WERI-Rb-1 (cell line): Measurements from ENCODE around the gene SULT6B1.
"Not testable (repeated sequence)": the region's sequence is repeated elsewhere in the genome, so short reads cannot be mapped to it uniquely, and the experiment has no call there.

ENCODE experiments used
- DNase-seq: peaks from one replicate; pipeline ENCODE4 v3.0.0-alpha.2; 2020
- H3K27ac ChIP-seq: fragments of 250-450 bp; sonication (Bioruptor Pico); 2 replicates; pipeline ENCODE4 v1.5.1; 2020; ENCODE audit warnings: mild to moderate bottlenecking, moderate library complexity
- H3K27me3 ChIP-seq: fragments of 250-450 bp; sonication (Bioruptor Pico); 2 replicates; pipeline ENCODE4 v1.5.1; 2021; ENCODE audit warnings: mild to moderate bottlenecking, low read depth, moderate library complexity; ENCODE audit not compliant: insufficient read depth, severe bottlenecking
- H3K36me3 ChIP-seq: fragments of 250-450 bp; sonication (Bioruptor Pico); 2 replicates; pipeline ENCODE4 v1.5.1; 2020; ENCODE audit warnings: mild to moderate bottlenecking, moderate library complexity
- H3K4me3 ChIP-seq: 2 replicates; pipeline ENCODE4 v1.5.1; 2011; ENCODE audit warnings: low read depth, mild to moderate bottlenecking, control low read depth, low read length
- H3K9me3 ChIP-seq: fragments of 250-450 bp; sonication (Bioruptor Pico); 2 replicates; pipeline ENCODE4 v1.5.1; 2021; ENCODE audit warnings: mild to moderate bottlenecking, moderate library complexity; ENCODE audit not compliant: severe bottlenecking
- CTCF ChIP-seq: IDR thresholded peaks from 2 replicates; pipeline ENCODE4 v1.5.1; 2011; ENCODE audit warnings: low read depth, mild to moderate bottlenecking, control low read depth, inconsistent platforms, low read length

Gene SULT6B1

DNA sequence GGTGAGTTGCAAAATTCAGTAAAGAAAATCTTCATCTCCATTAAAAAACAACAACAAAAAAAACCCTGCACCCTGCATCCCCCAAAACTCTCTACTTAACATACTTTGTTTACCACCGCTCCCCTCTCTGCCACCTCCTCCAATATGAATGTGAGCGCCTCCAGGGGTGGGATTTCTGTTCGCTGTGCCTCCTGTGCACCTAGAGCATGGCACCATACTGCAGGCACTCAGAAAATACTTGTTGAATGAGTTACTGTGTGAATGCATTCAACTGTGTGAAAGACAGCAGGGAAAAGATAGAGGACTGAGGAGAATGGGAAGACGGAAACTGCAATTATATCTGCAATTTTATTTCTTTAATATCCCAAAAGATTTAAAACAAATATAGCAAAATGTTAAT lies 38.4 kb upstream of the SULT6B1 start:
- peaks cover 73% of the 10 kb centered on the region for H3K36me3 ChIP-seq
- no peaks in the 10 kb centered on the region for H3K27me3 ChIP-seq
- H3K9me3 ChIP-seq = no peaks in the 10 kb centered on the region
- no peak overlapping the region for H3K4me3 ChIP-seq
- H3K27ac ChIP-seq = peak overlapping the region; percentile 16
- no peak for TF ChIP-seq CTCF
- DNase-seq = no peak

- H3K9me3 ChIP-seq, H3K4me3 ChIP-seq, H3K27me3 ChIP-seq, DNase-seq: not testable (repeated sequence)
- Histone ChIP-seq H3K36me3 (peaks cover 81% of the 10 kb centered on the region), H3K27ac (peak overlapping the region; percentile 64)
Observed at GRCh38 chr2:37225129-37225528, 36.7 kb upstream of the SULT6B1 start.

DNA sequence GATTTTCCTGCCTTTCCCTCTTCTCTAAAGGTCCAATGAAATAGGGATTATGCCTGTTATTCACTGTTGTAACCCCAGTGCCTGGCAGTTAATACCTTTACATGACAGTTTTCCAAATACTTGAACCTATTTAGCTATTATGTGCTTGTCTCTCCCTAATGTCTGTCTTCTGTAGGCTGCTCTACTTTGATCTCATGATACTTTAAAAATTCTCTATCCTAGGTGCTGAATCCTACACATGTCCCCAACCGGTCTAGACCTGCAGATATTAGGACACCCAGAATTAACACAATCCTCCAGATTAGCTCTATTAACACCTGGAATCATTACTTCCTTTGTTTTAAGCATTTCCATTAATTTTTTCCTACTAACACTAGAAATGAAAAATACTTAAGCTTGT lies 35.6 kb upstream of the SULT6B1 start:
- Histone ChIP-seq H3K4me3 (no peak overlapping the region), H3K9me3 (no peaks in the 10 kb centered on the region)

GRCh38 chr2:37223131-37223530 lies 34.7 kb upstream of the SULT6B1 start:
- Histone ChIP-seq H3K27me3 (no peaks in the 10 kb centered on the region), H3K4me3 (no peak overlapping the region), H3K9me3 (no peaks in the 10 kb centered on the region), H3K27ac (no peak overlapping the region), H3K36me3 (peaks cover 81% of the 10 kb centered on the region)
- no peak for DNase-seq
- no peak for TF ChIP-seq CTCF

More for the DNA sequence above, 35.6 kb upstream of the SULT6B1 start:
- DNase-seq = no peak
- H3K36me3 ChIP-seq = peaks cover 81% of the 10 kb centered on the region
- H3K27me3 ChIP-seq = no peaks in the 10 kb centered on the region
- TF ChIP-seq CTCF = no peak
- H3K27ac ChIP-seq = no peak overlapping the region

- no peak for DNase-seq
- H3K27ac ChIP-seq = no peak overlapping the region
- TF ChIP-seq CTCF = no peak
- H3K4me3 ChIP-seq = no peak overlapping the region
- H3K36me3 ChIP-seq = peaks cover 94% of the 10 kb centered on the region
- H3K9me3 ChIP-seq = no peaks in the 10 kb centered on the region
- no peaks in the 10 kb centered on the region for H3K27me3 ChIP-seq
Observed at GRCh38 chr2:37219046-37219445, 30.6 kb upstream of the SULT6B1 start.

- Histone ChIP-seq H3K9me3 (no peaks in the 10 kb centered on the region), H3K27ac (no peak overlapping the region), H3K4me3 (no peak overlapping the region), H3K36me3 (peaks cover 93% of the 10 kb centered on the region), H3K27me3 (no peaks in the 10 kb centered on the region)
- no peak for TF ChIP-seq CTCF
- no peak for DNase-seq
Observed at GRCh38 chr2:37215250-37215649, 26.8 kb upstream of the SULT6B1 start.
